IMR-90 (cell line): ENCODE results near the gene CD86. TPM values are rescaled to one million over a fixed set of nuclear protein-coding genes. Genes with fewer than 3 reads are reported as not detected.
"Not testable (repeated sequence)": the region's sequence is repeated elsewhere in the genome, so short reads cannot be mapped to it uniquely, and the experiment has no call there.

Experiments
- ATAC-seq: fragments of 200-7000 bp; cut with Tn5 transposase; 2 replicates; pipeline ENCODE4 v1.9.1; 2020; ENCODE audit warnings: low read depth, mild to moderate bottlenecking, moderate library complexity
- BruUV-seq: library from RNA; stranded (reverse); fragments of 400-500 nt; replicated peaks from 2 replicates; lab custom pipeline; 2021; lab: Mats Ljungman, UMichigan
- CTCF ChIA-PET: fragments of 300-600 bp; formaldehyde crosslinking; extraction: SDS; loops from one replicate; lab custom pipeline; 2021; ENCODE audit warnings: antibody characterized with exemption; lab: Yijun Ruan, JAX
- POLR2A ChIA-PET: fragments of 300-600 bp; sonication (Branson Sonifier 250); formaldehyde crosslinking; loops from one replicate; lab custom pipeline; 2022; ENCODE audit warnings: antibody characterized with exemption; ENCODE audit not compliant: unreplicated experiment; lab: Charles Lee
- DNase-seq: peaks from one replicate; pipeline ENCODE4 v3.0.0; 2013
- H2AFZ ChIP-seq: replicated peaks from 2 replicates; pipeline ENCODE3; 2013; ENCODE audit warnings: low read length, mild to moderate bottlenecking; ENCODE audit not compliant: poor library complexity
- H2AK5ac ChIP-seq: 2 replicates; pipeline ENCODE4 v1.6.1; 2013; ENCODE audit warnings: low read depth, low read length, inconsistent platforms
- H2AK9ac ChIP-seq: replicated peaks from 2 replicates; pipeline ENCODE3; 2013; ENCODE audit warnings: mild to moderate bottlenecking, low read depth, low read length, moderate library complexity; ENCODE audit not compliant: poor library complexity
- H2BK120ac ChIP-seq: 2 replicates; pipeline ENCODE4 v1.6.1; 2013; ENCODE audit warnings: low read depth, low read length, inconsistent platforms
- H2BK15ac ChIP-seq: 3 replicates; pipeline ENCODE4 v1.6.1; 2013; ENCODE audit warnings: low read depth, low read length, inconsistent platforms
- H2BK20ac ChIP-seq: 2 replicates; pipeline ENCODE4 v1.6.1; 2013; ENCODE audit warnings: low read depth, mild to moderate bottlenecking, inconsistent platforms, low read length, moderate library complexity
- H2BK5ac ChIP-seq: 2 replicates; pipeline ENCODE4 v1.6.1; 2013; ENCODE audit warnings: mild to moderate bottlenecking, low read depth, low read length, inconsistent platforms; ENCODE audit not compliant: poor library complexity, severe bottlenecking
- H3K14ac ChIP-seq: replicated peaks from 2 replicates; pipeline ENCODE4 v1.6.1; 2013; ENCODE audit warnings: low read depth, low read length, inconsistent platforms
- H3K18ac ChIP-seq: 2 replicates; pipeline ENCODE4 v1.6.1; 2013; ENCODE audit warnings: low read depth, low read length, control low read depth
- H3K23ac ChIP-seq: 2 replicates; pipeline ENCODE4 v1.6.1; 2013; ENCODE audit warnings: low read depth, low read length, inconsistent platforms
- H3K27ac ChIP-seq: 2 replicates; pipeline ENCODE4 v1.5.1; 2013; ENCODE audit warnings: mild to moderate bottlenecking, control low read depth, low read length; ENCODE audit not compliant: insufficient read depth
- H3K27me3 ChIP-seq: 2 replicates; pipeline ENCODE4 v1.6.1; 2013; ENCODE audit warnings: low read length; ENCODE audit not compliant: control insufficient read depth, insufficient read depth
- H3K36me3 ChIP-seq: 2 replicates; pipeline ENCODE4 v1.6.1; 2013; ENCODE audit warnings: low read length, mixed read lengths; ENCODE audit not compliant: control insufficient read depth, insufficient read depth
- H3K4ac ChIP-seq: 2 replicates; pipeline ENCODE4 v1.6.1; 2013; ENCODE audit warnings: low read depth, low read length, inconsistent platforms
- H3K4me1 ChIP-seq: 2 replicates; pipeline ENCODE4 v1.6.1; 2013; ENCODE audit warnings: low read length, mixed read lengths; ENCODE audit not compliant: control insufficient read depth, insufficient read depth
- H3K4me2 ChIP-seq: 2 replicates; pipeline ENCODE4 v1.6.1; 2013; ENCODE audit warnings: low read depth, mild to moderate bottlenecking, control low read depth, low read length, moderate library complexity
- H3K4me3 ChIP-seq: 2 replicates; pipeline ENCODE4 v1.5.1; 2013; ENCODE audit warnings: low read depth, mild to moderate bottlenecking, control low read depth, low read length, moderate library complexity; ENCODE audit not compliant: insufficient read depth
- H3K56ac ChIP-seq: 2 replicates; pipeline ENCODE4 v1.6.1; 2013; ENCODE audit warnings: low read length, inconsistent platforms; ENCODE audit not compliant: insufficient read depth; ENCODE audit errors: extremely low read depth
- H3K79me1 ChIP-seq, 2 experiments: 2 replicates each; pipeline ENCODE4 v1.6.1; 2013; ENCODE audit warnings: low read length in 2 of 2, inconsistent platforms in 1 of 2, low read depth in 1 of 2
- H3K9ac ChIP-seq: 2 replicates; pipeline ENCODE4 v1.6.1; 2013; ENCODE audit warnings: low read depth, low read length, control low read depth
- H3K9me1 ChIP-seq: 2 replicates; pipeline ENCODE4 v1.6.1; 2013; ENCODE audit warnings: low read length, inconsistent platforms; ENCODE audit not compliant: insufficient read depth
- H3K9me3 ChIP-seq: 2 replicates; pipeline ENCODE4 v1.6.1; 2013; ENCODE audit warnings: low read length; ENCODE audit not compliant: control insufficient read depth, insufficient read depth
- H4K20me1 ChIP-seq: 2 replicates; pipeline ENCODE4 v1.6.1; 2013; ENCODE audit warnings: low read length, inconsistent platforms; ENCODE audit not compliant: insufficient read depth
- H4K5ac ChIP-seq: 2 replicates; pipeline ENCODE4 v1.6.1; 2013; ENCODE audit warnings: mild to moderate bottlenecking, low read depth, low read length, control low read depth
- H4K8ac ChIP-seq, 2 experiments: 2 replicates each; pipeline ENCODE4 v1.6.1; 2013; ENCODE audit warnings: low read depth in 2 of 2, low read length in 2 of 2, control low read depth in 1 of 2, inconsistent platforms in 1 of 2
- H4K91ac ChIP-seq: 2 replicates; pipeline ENCODE4 v1.6.1; 2013; ENCODE audit warnings: low read depth, low read length, inconsistent platforms; ENCODE audit not compliant: insufficient read depth
- WGBS, 2 experiments: methylation state at CpG; one replicate each; pipeline versions ENCODE4 v1.1.5 to v1.1.7; 2013; ENCODE audit warnings: missing lambda C conversion rate in 2 of 2; ENCODE audit not compliant: insufficient read length in 1 of 2; ENCODE audit errors: extremely low coverage in 2 of 2; 5-methylcytosine and 5-hydroxymethylcytosine counted together
- dilution Hi-C: fragments of 300-500 bp; cut with HindIII; formaldehyde crosslinking; loops from one replicate; pipeline ENCODE4 v1.14.3; 2018; ENCODE audit warnings: low sequenced_read_pairs; ENCODE audit not compliant: unreplicated experiment
- in situ Hi-C: fragments of 300-500 bp; cut with MboI; formaldehyde crosslinking; loops from 3 replicates; pipeline ENCODE4 v1.14.3; 2019; ENCODE audit warnings: low sequenced_read_pairs, inconsistent platforms, mixed read lengths
- intact Hi-C: fragments of 100-400 bp; cut with micrococcal nuclease; formaldehyde crosslinking; loops from 2 replicates; pipeline ENCODE4 v1.10.0; 2022
- polyA plus RNA-seq, 3 experiments: library from polyadenylated mRNA; depleted of rRNA; stranded (reverse); fragments of >200 nt; gene quantifications; 2 replicates each; pipeline ENCODE4 v1.2.3, GENCODE V29; 2012; ENCODE audit warnings: low replicate concordance in 1 of 3
- total RNA-seq: library from RNA; depleted of rRNA; stranded (reverse); fragments of >200 nt; gene quantifications from 2 replicates; pipeline ENCODE4 v1.2.3, GENCODE V29; 2012

Gene CD86
- total and polyA plus RNA-seq, 2 of the 4 experiments (the other 2 are of a cell fraction): not detected

- H2BK20ac ChIP-seq, H2AK5ac ChIP-seq, BruUV-seq, H3K9me3 ChIP-seq, H3K4me1 ChIP-seq, H3K4me3 ChIP-seq, H2BK15ac ChIP-seq, ATAC-seq, in situ Hi-C loops, dilution Hi-C loops, H2AFZ ChIP-seq, H3K23ac ChIP-seq, H2AK9ac ChIP-seq, H3K36me3 ChIP-seq, POLR2A ChIA-PET, H2BK120ac ChIP-seq, H3K27ac ChIP-seq, H4K8ac ChIP-seq, CTCF ChIA-PET, H3K79me1 ChIP-seq, H3K56ac ChIP-seq, H3K4me2 ChIP-seq, H3K9ac ChIP-seq, H2BK5ac ChIP-seq, H3K9me1 ChIP-seq, DNase-seq, H3K14ac ChIP-seq, H4K20me1 ChIP-seq, H3K27me3 ChIP-seq, H3K4ac ChIP-seq, intact Hi-C loops, H3K18ac ChIP-seq, H4K91ac ChIP-seq, H4K5ac ChIP-seq: not testable (repeated sequence)
- WGBS, 2 experiments: no CpG with 5 or more reads among the region's 31 CpGs
Observed at GRCh38 chr3:122164983-122165382, 109.8 kb downstream of the CD86 start.
